ENCODE measurements around the gene SCAMP4. TPM values are rescaled to one million over a fixed set of nuclear protein-coding genes. Genes with fewer than 3 reads are reported as not detected.

Gene SCAMP4
- total RNA-seq, 1 donor from 2014 or later, result 75.8 TPM

DNA sequence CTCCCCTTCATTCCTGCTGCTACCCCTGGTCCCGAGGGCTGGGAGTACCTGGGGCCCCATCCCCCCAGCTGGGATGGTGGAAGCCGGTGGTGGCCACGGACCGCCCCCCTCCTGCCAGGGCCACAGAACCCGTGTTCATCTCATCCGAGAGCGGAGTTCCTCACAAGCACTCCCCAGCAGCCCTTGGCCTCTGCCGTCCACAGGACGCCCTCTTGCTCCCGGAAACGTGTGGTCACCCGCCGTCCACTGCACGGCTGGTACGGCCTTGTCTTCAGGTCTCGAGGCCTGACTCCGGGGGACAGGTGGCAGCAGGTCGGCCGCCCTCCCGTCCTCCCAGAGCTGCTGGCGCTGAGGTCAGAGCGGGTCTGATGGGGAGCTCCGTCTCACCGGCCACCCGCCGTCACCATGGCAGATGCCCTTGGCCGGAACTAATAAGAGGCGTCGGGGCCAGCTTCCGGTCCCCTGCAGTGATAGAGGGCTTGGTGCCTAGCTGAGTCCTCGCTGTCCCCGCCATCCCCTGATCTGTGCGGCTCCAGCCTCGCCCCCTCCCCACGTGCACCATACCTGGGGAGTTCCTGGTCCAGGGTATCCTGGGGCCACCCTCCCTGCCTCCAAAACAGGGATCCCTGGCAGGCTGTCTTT is 19.2 kb downstream of the SCAMP4 start:
- peaks cover 2% of the 10 kb centered on the region for H3K4me1 Mint-ChIP-seq (ENCODE audit: unreplicated experiment)
- TF ChIP-seq, protein P1, sequence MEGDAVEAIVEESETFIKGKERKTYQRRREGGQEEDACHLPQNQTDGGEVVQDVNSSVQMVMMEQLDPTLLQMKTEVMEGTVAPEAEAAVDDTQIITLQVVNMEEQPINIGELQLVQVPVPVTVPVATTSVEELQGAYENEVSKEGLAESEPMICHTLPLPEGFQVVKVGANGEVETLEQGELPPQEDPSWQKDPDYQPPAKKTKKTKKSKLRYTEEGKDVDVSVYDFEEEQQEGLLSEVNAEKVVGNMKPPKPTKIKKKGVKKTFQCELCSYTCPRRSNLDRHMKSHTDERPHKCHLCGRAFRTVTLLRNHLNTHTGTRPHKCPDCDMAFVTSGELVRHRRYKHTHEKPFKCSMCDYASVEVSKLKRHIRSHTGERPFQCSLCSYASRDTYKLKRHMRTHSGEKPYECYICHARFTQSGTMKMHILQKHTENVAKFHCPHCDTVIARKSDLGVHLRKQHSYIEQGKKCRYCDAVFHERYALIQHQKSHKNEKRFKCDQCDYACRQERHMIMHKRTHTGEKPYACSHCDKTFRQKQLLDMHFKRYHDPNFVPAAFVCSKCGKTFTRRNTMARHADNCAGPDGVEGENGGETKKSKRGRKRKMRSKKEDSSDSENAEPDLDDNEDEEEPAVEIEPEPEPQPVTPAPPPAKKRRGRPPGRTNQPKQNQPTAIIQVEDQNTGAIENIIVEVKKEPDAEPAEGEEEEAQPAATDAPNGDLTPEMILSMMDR (IDR thresholded peaks at IDR 0.05), result no peak
- peaks cover 19% of the 10 kb centered on the region for H3K36me3 Mint-ChIP-seq (ENCODE audit: unreplicated experiment)
- DNase-seq (ENCODE audit: extremely low spot score, unreplicated experiment), result no peak
- H3K9me3 Mint-ChIP-seq (ENCODE audit: unreplicated experiment), result no peaks in the 10 kb centered on the region
- no peak overlapping the region for H3K4me3 Mint-ChIP-seq (ENCODE audit: unreplicated experiment)
- H3K27me3 Mint-ChIP-seq (ENCODE audit: unreplicated experiment), result no peaks in the 10 kb centered on the region
- no peak overlapping the region for H3K27ac Mint-ChIP-seq (ENCODE audit: unreplicated experiment)

DNA sequence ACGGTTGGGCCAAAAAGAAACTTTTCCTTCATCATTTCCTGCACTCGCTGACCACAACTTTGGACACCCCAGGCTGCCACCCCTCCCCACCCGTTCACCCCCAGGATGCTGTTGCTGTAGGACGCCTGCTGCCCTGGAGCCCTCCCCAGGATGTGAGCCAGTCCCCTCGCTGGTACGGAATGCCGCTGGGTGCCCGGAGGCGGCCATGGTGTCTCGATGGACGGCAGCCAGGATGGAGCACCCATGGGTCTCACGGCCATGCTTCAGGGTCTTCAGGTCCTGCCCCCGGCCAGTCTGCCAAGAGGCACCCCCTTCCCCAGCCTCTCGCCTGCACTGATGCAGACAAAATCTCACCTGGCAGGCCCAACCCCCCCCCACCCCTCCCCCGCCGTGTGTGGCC is 20.3 kb downstream of the SCAMP4 start:
- H3K36me3 Mint-ChIP-seq (ENCODE audit: unreplicated experiment), result peaks cover 17% of the 10 kb centered on the region
- H3K27me3 Mint-ChIP-seq (ENCODE audit: unreplicated experiment), result no peaks in the 10 kb centered on the region
- no peaks in the 10 kb centered on the region for H3K9me3 Mint-ChIP-seq (ENCODE audit: unreplicated experiment)
- no peak overlapping the region for H3K4me3 Mint-ChIP-seq (ENCODE audit: unreplicated experiment)
- TF ChIP-seq, protein P1 (IDR thresholded peaks at IDR 0.05), result no peak
- peaks cover 8% of the 10 kb centered on the region for H3K4me1 Mint-ChIP-seq (ENCODE audit: unreplicated experiment)
- no peak overlapping the region for H3K27ac Mint-ChIP-seq (ENCODE audit: unreplicated experiment)
- no peak for DNase-seq (ENCODE audit: extremely low spot score, unreplicated experiment)

DNA sequence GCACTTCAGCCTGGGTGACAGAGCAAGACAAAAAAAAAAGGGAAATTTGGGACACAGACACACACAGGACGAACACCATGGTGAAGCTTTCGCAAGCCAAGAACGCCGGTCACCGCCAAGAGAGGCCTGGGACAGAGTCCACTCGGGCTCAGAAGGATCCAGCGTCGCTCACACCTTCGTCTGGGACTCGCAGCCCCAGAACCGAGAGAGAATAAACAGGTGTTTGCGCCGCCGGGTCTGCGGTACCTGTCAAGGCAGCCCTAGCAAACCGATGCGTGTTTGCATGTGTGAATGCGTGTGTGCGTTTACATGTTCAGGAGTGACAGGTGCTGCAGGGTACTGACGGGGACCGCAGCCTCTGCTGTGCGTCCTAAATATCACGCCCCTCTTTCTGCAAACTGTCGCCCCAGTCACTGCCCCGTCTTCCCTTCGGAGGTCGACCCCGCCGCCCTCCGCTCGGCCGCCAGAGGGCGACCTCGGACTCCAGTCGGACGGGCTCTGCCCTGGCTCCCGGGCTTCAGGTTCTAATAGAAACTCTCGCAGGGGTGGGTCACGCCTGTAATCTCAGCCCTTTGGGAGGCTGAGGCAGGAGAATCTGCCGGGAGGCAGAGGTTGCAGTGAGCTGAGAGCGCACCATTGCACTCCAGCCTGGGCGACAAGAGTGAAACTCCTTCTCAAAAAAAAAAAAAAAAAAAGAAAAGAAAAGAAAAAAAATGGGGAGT is 24.0 kb downstream of the SCAMP4 start:
- H3K9me3 Mint-ChIP-seq (ENCODE audit: unreplicated experiment), result no peaks in the 10 kb centered on the region
- H3K4me1 Mint-ChIP-seq (ENCODE audit: unreplicated experiment), result peaks cover 8% of the 10 kb centered on the region
- DNase-seq (ENCODE audit: extremely low spot score, unreplicated experiment), result peak; percentile 92
- H3K27me3 Mint-ChIP-seq (ENCODE audit: unreplicated experiment), result no peaks in the 10 kb centered on the region
- TF ChIP-seq, protein P1 (IDR thresholded peaks at IDR 0.05), result peak; percentile 87
- H3K27ac Mint-ChIP-seq (ENCODE audit: unreplicated experiment), result no peak overlapping the region
- peak overlapping the region; percentile 77 for H3K4me3 Mint-ChIP-seq (ENCODE audit: unreplicated experiment)
- peaks cover 4% of the 10 kb centered on the region for H3K36me3 Mint-ChIP-seq (ENCODE audit: unreplicated experiment)

DNA sequence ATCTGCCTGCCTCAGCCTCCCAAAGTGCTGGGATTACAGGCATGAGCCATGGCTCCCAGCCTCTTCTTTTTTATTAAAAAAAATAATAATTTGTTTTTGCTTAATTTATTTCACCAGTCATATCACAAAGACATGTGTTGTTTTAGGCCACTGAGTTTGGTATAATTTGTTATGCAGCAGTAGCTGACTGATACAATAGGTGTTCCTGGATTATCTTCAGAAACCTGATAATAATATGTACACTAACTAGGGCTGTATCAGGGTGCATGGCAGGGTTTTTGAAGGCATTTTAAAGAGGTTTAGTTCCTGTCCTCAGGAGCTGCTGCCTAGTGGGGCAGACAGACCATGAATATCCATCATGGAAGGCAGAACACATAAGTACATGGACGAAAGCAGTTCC is 26.2 kb downstream of the SCAMP4 start:
- H3K36me3 Mint-ChIP-seq (ENCODE audit: unreplicated experiment), result no peaks in the 10 kb centered on the region
- H3K27ac Mint-ChIP-seq (ENCODE audit: unreplicated experiment), result no peak overlapping the region
- no peaks in the 10 kb centered on the region for H3K27me3 Mint-ChIP-seq (ENCODE audit: unreplicated experiment)
- TF ChIP-seq, protein P1 (IDR thresholded peaks at IDR 0.05), result no peak
- H3K4me3 Mint-ChIP-seq (ENCODE audit: unreplicated experiment), result no peak overlapping the region
- peaks cover 4% of the 10 kb centered on the region for H3K9me3 Mint-ChIP-seq (ENCODE audit: unreplicated experiment)
- no peak for DNase-seq (ENCODE audit: extremely low spot score, unreplicated experiment)
- H3K4me1 Mint-ChIP-seq (ENCODE audit: unreplicated experiment), result peaks cover 8% of the 10 kb centered on the region

DNA sequence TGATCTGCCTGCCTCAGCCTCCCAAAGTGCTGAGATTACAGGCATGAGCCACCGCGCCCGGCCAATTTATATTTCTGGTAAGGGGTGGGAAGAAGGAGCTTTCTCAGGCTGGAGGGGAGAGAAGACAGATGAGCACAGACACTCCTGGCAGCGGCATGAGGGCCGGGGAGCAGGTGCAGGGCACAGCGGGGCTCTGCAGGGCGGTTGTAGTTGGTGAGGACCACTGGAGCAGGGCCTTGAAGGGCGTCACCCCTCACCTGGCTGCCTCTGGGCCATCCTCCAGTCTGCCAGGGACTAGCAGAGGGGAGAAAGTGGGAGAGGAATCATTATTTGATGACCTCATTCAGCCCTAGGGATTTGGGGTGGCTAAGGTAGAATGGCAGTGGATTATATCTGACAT is 27.2 kb downstream of the SCAMP4 start:
- no peaks in the 10 kb centered on the region for H3K36me3 Mint-ChIP-seq (ENCODE audit: unreplicated experiment)
- no peak overlapping the region for H3K4me3 Mint-ChIP-seq (ENCODE audit: unreplicated experiment)
- H3K27me3 Mint-ChIP-seq (ENCODE audit: unreplicated experiment), result no peaks in the 10 kb centered on the region
- TF ChIP-seq, protein P1 (IDR thresholded peaks at IDR 0.05), result no peak
- H3K27ac Mint-ChIP-seq (ENCODE audit: unreplicated experiment), result no peak overlapping the region
- peaks cover 8% of the 10 kb centered on the region for H3K4me1 Mint-ChIP-seq (ENCODE audit: unreplicated experiment)
- DNase-seq (ENCODE audit: extremely low spot score, unreplicated experiment), result no peak
- peaks cover 4% of the 10 kb centered on the region for H3K9me3 Mint-ChIP-seq (ENCODE audit: unreplicated experiment)

Data from osteocyte (in vitro differentiated cells).